Spleen (tissue), 3 donors: ENCODE data around the gene PCDHB15.

Experiments
- POLR2A ChIP-seq, 3 donors: fragments of 450-650 bp; IDR thresholded peaks; one replicate each; pipeline ENCODE4 v1.5.1; 2017; ENCODE audit warnings: antibody characterized with exemption in 3 of 3, mild to moderate bottlenecking in 1 of 3
- POLR2AphosphoS5 ChIP-seq, 3 donors: sonication (generic); formaldehyde crosslinking; IDR thresholded peaks; one replicate each; pipeline ENCODE4 v1.5.1; 2017; ENCODE audit warnings: antibody characterized with exemption in 3 of 3

- no peak for TF ChIP-seq POLR2AphosphoS5 (IDR thresholded peaks at IDR 0.05)
- TF ChIP-seq POLR2A (IDR thresholded peaks at IDR 0.05), result no peak
These were observed 53.2 kb downstream of the PCDHB15 start for GRCh38 chr5:141298376-141298775.
